ENCODE results near the gene BLMH.
"Not testable (repeated sequence)": the region's sequence is repeated elsewhere in the genome, so short reads cannot be mapped to it uniquely, and the experiment has no call there.

Gene BLMH

DNA sequence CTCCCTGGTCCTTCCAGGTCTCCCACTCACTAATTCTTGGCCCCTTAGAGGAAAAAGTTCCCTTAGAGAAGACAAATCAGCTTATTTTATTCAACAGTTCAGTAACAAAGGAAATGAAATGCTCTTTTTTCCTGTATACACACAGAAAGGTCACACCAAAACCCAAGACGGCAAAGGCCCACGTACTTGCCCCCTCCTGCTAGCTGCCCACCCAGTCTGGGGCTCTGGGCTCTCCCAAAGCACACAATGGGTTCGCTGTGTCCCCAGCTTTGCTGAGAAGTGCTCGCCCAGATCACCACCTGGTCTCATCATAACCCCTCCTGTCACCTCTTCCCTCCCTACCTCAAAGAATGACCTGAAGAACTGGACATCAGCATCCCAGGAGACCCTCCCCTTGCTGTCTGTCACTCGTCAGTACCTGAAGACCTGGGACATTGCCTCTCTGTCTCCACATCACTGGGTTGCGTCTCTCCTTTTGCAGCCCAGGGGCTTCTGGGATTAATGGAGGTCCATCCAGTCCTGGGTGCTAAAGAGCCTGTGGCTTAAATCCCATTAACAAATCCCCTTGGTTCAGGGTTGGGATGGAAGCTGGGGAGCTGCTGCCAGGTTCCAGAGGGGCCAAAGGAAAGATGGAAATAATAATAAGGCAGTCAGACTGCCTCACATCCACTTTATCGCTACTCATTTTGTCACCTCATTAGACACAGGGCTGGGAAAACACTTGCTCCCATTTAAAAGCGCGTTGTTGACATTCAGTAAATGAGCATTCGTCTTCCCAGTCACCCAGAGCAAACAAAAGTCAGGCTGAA, 59.5 kb downstream of the BLMH start:
- peaks cover 13% of the 10 kb centered on the region for H3K27me3 ChIP-seq (ENCODE audit: control insufficient read depth, insufficient read depth, low read length)
- H3K4me3 ChIP-seq (ENCODE audit: low read length): no peak overlapping the region
- no peaks in the 10 kb centered on the region for H3K36me3 ChIP-seq (ENCODE audit: control insufficient read depth, insufficient read depth, low read length)
- H3K27ac ChIP-seq (ENCODE audit: low read depth, low read length): no peak overlapping the region
- H3K4me1 ChIP-seq (ENCODE audit: control insufficient read depth, insufficient read depth, low read length): peaks cover under 1% of the 10 kb centered on the region
- H3K9ac ChIP-seq (ENCODE audit: low read length): no peak overlapping the region

DNA sequence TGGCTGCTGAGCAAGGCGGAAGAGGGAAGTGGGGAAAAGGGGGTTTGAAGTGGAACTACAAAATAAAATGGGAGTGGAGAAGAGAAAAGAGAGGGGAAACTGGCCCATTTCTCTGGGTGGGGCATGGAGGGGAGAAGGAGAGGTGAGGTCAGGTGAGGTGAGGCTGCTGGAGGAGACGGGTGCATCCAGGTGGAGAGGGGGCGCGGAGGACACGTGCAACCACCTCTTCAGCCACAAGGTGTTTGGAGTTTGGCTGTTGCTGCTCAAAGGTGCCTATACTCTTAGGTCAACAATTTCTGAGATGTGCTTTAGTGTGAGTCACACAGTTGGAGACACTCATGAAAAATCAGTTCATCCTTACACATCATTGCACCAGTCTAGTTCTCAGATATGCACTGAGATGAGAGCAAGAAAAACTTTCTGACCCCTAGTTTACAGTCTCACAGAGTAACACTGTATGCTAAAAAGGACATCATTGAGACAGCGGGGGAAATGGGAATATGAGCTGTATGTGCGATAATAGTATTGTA, 61.1 kb downstream of the BLMH start:
- H3K4me3 ChIP-seq (ENCODE audit: low read length): no peak overlapping the region
- H3K27me3 ChIP-seq (ENCODE audit: control insufficient read depth, insufficient read depth, low read length): peaks cover 8% of the 10 kb centered on the region
- H3K27ac ChIP-seq (ENCODE audit: low read depth, low read length): no peak overlapping the region
- H3K4me1 ChIP-seq (ENCODE audit: control insufficient read depth, insufficient read depth, low read length): no peaks in the 10 kb centered on the region
- no peaks in the 10 kb centered on the region for H3K36me3 ChIP-seq (ENCODE audit: control insufficient read depth, insufficient read depth, low read length)
- no peak overlapping the region for H3K9ac ChIP-seq (ENCODE audit: low read length)

DNA sequence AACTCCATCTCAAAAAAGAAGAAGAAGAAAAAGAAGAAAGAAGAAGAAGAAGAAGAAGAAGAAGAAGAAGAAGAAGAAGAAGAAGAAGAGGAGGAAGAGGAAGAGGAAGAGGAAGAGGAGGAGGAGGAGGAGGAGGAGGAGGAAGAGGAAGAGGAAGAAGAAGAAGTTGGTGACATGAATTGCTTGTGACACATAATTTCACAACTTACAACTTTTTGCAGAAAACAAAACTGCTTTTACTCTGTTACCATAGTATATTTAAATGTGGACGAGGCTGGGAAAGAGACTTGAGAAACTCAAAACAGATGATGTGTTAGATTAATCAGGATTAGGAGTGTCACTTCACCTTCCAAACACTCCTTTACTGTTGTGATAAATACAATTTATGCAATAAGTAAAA, 61.7 kb downstream of the BLMH start:
- H3K36me3 ChIP-seq (ENCODE audit: control insufficient read depth, insufficient read depth, low read length); H3K27me3 ChIP-seq (ENCODE audit: control insufficient read depth, insufficient read depth, low read length); H3K4me3 ChIP-seq (ENCODE audit: low read length); H3K27ac ChIP-seq (ENCODE audit: low read depth, low read length); H3K9ac ChIP-seq (ENCODE audit: low read length); H3K4me1 ChIP-seq (ENCODE audit: control insufficient read depth, insufficient read depth, low read length): not testable (repeated sequence)

DNA sequence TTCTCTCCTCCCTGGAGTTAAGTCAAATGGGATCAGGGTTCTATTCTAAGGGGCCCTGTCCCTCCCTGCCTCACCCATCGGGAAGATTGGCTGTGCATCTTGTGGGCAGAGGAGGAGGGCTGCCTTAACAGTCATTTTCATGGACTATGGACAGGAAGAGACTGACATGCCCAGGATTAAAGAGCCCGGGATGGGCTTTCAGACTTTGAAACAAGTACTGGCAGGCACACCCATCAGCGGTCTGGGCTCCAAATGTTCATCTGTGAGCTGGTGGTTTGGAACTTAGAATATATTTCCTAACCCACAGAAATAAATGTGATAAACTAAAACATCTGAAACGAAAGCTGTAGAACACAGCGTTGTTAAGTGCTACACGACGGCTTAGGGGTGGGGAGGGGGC, 62.7 kb downstream of the BLMH start:
- no peak overlapping the region for H3K27ac ChIP-seq (ENCODE audit: low read depth, low read length)
- H3K9ac ChIP-seq (ENCODE audit: low read length): no peak overlapping the region
- no peaks in the 10 kb centered on the region for H3K36me3 ChIP-seq (ENCODE audit: control insufficient read depth, insufficient read depth, low read length)
- H3K4me1 ChIP-seq (ENCODE audit: control insufficient read depth, insufficient read depth, low read length): no peaks in the 10 kb centered on the region
- H3K4me3 ChIP-seq (ENCODE audit: low read length): no peak overlapping the region
- H3K27me3 ChIP-seq (ENCODE audit: control insufficient read depth, insufficient read depth, low read length): peaks cover 4% of the 10 kb centered on the region

DNA sequence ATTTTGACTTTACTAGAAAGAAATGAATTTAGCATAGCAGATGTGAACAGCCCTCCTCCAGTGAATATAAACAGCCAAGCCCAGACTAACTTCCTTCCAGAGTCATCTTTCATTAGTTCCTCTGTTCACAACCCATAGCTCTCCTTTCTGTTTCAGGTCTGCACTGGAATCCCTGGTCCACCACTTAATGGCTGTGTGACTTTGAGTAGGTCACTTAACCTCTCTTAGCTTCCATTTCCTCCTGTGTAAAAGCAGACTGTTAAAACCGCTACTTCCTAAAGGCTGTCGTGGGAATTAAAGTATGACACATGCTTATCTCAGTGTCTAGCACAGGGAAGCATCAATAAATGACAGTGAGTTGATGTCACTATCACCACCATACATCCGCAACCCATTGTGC, 63.7 kb downstream of the BLMH start:
- no peaks in the 10 kb centered on the region for H3K4me1 ChIP-seq (ENCODE audit: control insufficient read depth, insufficient read depth, low read length)
- no peak overlapping the region for H3K9ac ChIP-seq (ENCODE audit: low read length)
- no peaks in the 10 kb centered on the region for H3K36me3 ChIP-seq (ENCODE audit: control insufficient read depth, insufficient read depth, low read length)
- H3K27me3 ChIP-seq (ENCODE audit: control insufficient read depth, insufficient read depth, low read length): peaks cover 4% of the 10 kb centered on the region
- no peak overlapping the region for H3K27ac ChIP-seq (ENCODE audit: low read depth, low read length)
- no peak overlapping the region for H3K4me3 ChIP-seq (ENCODE audit: low read length)

DNA sequence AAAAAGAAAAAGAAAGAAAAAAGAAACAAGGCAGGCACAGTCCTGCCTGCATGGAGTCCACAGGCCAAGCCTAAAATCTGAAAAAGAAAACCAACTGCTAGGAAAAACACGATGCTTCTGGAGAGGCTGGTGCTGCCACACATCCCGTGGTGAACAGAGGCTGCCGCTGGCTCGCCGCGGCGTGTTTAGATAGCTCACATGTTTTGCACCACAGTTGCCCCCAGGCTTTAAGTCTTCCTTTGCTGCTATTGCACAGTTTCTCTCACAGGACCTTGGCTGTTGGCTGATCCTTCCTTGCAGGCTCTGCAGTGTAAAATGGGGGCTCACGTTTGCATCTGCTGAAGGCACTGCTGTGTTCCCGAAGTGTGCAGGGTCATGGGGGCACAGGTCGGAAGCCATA, 64.9 kb downstream of the BLMH start:
- H3K9ac ChIP-seq (ENCODE audit: low read length): no peak overlapping the region
- H3K36me3 ChIP-seq (ENCODE audit: control insufficient read depth, insufficient read depth, low read length): no peaks in the 10 kb centered on the region
- no peak overlapping the region for H3K4me3 ChIP-seq (ENCODE audit: low read length)
- H3K27me3 ChIP-seq (ENCODE audit: control insufficient read depth, insufficient read depth, low read length): peaks cover 4% of the 10 kb centered on the region
- H3K27ac ChIP-seq (ENCODE audit: low read depth, low read length): no peak overlapping the region
- no peaks in the 10 kb centered on the region for H3K4me1 ChIP-seq (ENCODE audit: control insufficient read depth, insufficient read depth, low read length)

DNA sequence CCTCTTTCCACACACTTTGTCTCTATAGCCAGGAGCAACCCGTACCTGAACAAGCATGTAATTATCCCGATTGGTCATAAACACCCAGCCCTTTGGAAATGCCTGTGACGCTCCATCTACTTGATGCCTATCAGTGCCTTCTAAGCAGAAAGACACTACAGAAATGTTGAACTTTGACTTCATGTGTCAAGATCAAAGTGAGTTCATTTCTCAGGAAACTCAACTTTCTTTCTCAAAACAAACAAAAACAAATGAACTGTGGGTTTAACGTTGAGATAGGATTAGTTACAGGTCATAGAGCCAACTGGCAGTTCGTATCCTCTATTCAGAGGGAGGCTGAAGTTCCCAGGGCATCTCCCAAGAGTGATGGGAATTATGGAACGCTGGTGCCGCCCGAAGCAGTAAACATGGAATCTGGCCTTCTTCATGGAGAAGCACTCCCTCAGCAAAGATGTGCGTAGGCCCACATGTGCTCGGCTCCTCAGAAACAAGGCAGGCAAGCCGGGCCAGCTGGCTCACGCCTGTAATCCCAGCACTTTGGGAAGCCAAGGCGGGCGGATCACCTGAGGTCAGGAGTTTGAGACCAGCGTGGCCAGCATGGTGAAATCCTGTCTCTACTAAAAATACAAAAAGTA, 65.7 kb downstream of the BLMH start:
- peaks cover 4% of the 10 kb centered on the region for H3K27me3 ChIP-seq (ENCODE audit: control insufficient read depth, insufficient read depth, low read length)
- H3K4me3 ChIP-seq (ENCODE audit: low read length): no peak overlapping the region
- no peaks in the 10 kb centered on the region for H3K36me3 ChIP-seq (ENCODE audit: control insufficient read depth, insufficient read depth, low read length)
- no peak overlapping the region for H3K9ac ChIP-seq (ENCODE audit: low read length)
- no peak overlapping the region for H3K27ac ChIP-seq (ENCODE audit: low read depth, low read length)
- H3K4me1 ChIP-seq (ENCODE audit: control insufficient read depth, insufficient read depth, low read length): no peaks in the 10 kb centered on the region

DNA sequence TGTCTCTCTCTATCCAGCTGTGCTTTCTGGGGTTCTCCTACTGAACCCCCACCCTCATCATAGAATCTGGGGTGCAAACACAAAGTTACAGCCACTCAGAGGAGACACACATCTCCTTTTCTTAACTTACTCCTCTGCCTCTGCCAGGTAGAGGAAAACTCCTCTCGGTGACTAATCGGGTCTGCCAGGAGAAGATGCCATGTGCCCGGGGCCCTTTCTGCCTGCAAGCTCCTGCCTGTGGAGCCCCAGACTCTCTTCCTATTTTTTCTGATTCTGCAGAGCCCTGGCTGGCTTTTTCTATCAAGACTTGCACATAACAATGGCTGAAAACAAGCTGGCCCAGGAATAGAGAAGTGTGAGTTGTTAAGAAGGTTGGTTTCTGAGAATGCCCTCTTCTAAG, 66.6 kb downstream of the BLMH start:
- Histone ChIP-seq H3K4me1 (ENCODE audit: control insufficient read depth, insufficient read depth, low read length) (no peaks in the 10 kb centered on the region), H3K36me3 (ENCODE audit: control insufficient read depth, insufficient read depth, low read length) (no peaks in the 10 kb centered on the region), H3K27me3 (ENCODE audit: control insufficient read depth, insufficient read depth, low read length) (no peaks in the 10 kb centered on the region), H3K9ac (ENCODE audit: low read length) (no peak overlapping the region), H3K27ac (ENCODE audit: low read depth, low read length) (no peak overlapping the region), H3K4me3 (ENCODE audit: low read length) (no peak overlapping the region)

DNA sequence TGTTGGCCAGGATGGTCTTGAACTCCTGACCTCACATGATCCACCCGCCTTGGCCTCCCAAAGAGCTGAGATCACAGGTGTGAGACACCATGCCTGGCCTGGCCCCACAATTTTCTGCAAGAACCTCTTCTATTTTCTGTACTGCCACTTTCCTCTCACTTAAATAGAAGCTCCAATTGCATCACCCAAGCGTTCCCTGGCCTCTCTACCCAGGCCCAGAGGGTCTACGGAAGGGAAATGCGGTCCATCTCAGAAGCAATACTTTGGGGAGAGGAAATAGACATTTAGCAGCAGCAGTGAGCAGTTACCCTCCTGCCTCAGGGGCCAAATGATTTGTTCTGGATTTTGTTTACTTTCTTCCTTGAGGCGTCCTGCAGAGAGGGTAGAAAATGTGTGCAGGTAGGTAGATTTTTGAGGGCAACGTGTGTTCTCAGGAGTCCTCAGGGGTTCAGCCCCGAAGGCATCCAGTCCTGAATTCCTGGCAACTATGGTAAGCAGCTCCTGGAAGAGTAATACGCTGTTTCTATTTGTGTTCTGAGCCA, 67.3 kb downstream of the BLMH start:
- Histone ChIP-seq H3K4me1 (ENCODE audit: control insufficient read depth, insufficient read depth, low read length) (no peaks in the 10 kb centered on the region), H3K27ac (ENCODE audit: low read depth, low read length) (no peak overlapping the region), H3K4me3 (ENCODE audit: low read length) (no peak overlapping the region), H3K36me3 (ENCODE audit: control insufficient read depth, insufficient read depth, low read length) (no peaks in the 10 kb centered on the region), H3K9ac (ENCODE audit: low read length) (no peak overlapping the region), H3K27me3 (ENCODE audit: control insufficient read depth, insufficient read depth, low read length) (no peaks in the 10 kb centered on the region)

DNA sequence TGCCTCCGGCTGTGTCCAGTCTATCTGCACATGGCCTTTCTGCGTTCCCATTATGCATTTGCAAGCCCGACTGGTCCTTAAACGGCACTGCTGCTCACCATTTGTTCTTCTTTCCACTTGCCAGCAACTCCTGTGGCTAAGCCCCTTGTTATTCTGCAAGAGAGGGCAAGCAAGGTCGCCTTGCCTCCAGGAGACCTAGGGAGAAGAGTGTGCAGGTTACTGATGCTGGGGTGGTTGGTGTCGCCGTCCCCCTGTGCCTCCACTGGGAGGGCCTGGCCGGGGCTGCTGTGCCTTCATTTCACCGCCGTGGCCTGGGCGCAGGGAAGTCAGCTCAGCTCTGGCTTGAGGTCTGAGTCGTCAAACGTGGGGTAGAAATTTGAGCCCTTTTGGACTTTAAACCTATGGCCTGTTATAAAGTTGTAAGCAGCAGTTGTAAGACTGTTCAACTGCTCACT, 69.0 kb downstream of the BLMH start:
- Histone ChIP-seq H3K9ac (ENCODE audit: low read length) (no peak overlapping the region), H3K4me1 (ENCODE audit: control insufficient read depth, insufficient read depth, low read length) (no peaks in the 10 kb centered on the region), H3K36me3 (ENCODE audit: control insufficient read depth, insufficient read depth, low read length) (no peaks in the 10 kb centered on the region), H3K27ac (ENCODE audit: low read depth, low read length) (no peak overlapping the region), H3K4me3 (ENCODE audit: low read length) (no peak overlapping the region), H3K27me3 (ENCODE audit: control insufficient read depth, insufficient read depth, low read length) (no peaks in the 10 kb centered on the region)

DNA sequence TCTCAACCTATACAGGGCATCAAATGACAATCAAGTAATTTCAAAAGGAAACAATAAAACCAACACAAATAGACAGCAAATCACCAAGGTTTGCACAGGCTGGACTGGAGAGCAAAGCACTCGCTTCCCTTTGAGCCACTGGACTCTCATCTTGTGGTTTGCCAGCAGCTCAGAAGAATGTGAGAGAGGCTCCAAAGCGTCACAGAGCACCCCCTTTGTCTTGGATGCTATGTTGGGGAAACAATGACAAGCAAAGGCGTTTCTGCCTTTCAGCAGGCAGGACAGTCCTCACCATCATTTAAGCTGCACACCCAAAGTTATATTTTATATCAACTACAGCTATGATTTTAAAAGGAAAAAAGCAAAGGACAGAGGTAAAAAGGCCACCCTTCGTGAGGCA, 69.5 kb downstream of the BLMH start:
- Histone ChIP-seq H3K4me1 (ENCODE audit: control insufficient read depth, insufficient read depth, low read length) (no peaks in the 10 kb centered on the region), H3K27me3 (ENCODE audit: control insufficient read depth, insufficient read depth, low read length) (no peaks in the 10 kb centered on the region), H3K9ac (ENCODE audit: low read length) (no peak overlapping the region), H3K27ac (ENCODE audit: low read depth, low read length) (no peak overlapping the region), H3K4me3 (ENCODE audit: low read length) (no peak overlapping the region), H3K36me3 (ENCODE audit: control insufficient read depth, insufficient read depth, low read length) (no peaks in the 10 kb centered on the region)

DNA sequence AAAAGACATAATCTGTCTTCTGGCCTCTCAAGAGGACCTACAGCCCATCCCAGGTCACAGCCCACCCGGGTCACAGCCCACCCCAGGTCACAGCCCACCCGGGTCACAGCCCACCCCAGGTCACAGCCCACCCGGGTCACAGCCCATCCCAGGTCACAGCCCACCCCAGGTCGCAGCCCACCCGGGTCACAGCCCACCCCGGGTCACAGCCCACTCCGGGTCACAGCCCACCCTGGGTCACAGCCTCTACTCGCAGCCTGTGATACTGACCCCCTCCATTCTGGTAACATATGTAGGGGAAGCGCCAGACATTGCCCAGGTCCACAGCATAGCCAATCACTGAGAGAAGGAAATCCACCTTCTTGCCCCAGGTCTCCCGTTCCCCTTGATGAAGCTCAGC, 70.4 kb downstream of the BLMH start:
- Histone ChIP-seq H3K27me3 (ENCODE audit: control insufficient read depth, insufficient read depth, low read length) (no peaks in the 10 kb centered on the region), H3K4me3 (ENCODE audit: low read length) (no peak overlapping the region), H3K27ac (ENCODE audit: low read depth, low read length) (no peak overlapping the region), H3K36me3 (ENCODE audit: control insufficient read depth, insufficient read depth, low read length) (no peaks in the 10 kb centered on the region), H3K9ac (ENCODE audit: low read length) (no peak overlapping the region), H3K4me1 (ENCODE audit: control insufficient read depth, insufficient read depth, low read length) (no peaks in the 10 kb centered on the region)

Measured in rectal smooth muscle tissue (tissue), 1 donor.